Thymus (tissue), 11 donors: ENCODE data around the gene RNU1-3. TPM values are rescaled to one million over a fixed set of nuclear protein-coding genes. Genes with fewer than 3 reads are reported as not detected.

Source experiments
- DNase-seq, 9 donors: peaks; one replicate each; pipeline ENCODE4 v3.0.0-alpha.2; 2013; ENCODE audit warnings: low spot score in 9 of 9, low read depth in 6 of 9, missing footprints in 1 of 9
- H3K27ac ChIP-seq, 2 donors: one replicate each; pipeline ENCODE4 v1.5.1; 2013; ENCODE audit warnings: control low read depth in 1 of 2, low read depth in 1 of 2, low read length in 1 of 2, mild to moderate bottlenecking in 1 of 2, moderate library complexity in 1 of 2
- H3K27me3 ChIP-seq, 2 donors: one replicate each; pipeline ENCODE4 v1.5.1; 2013; ENCODE audit warnings: low read length in 1 of 2; ENCODE audit not compliant: control insufficient read depth in 2 of 2, insufficient read depth in 1 of 2
- H3K36me3 ChIP-seq, 2 donors: one replicate each; pipeline ENCODE4 v1.5.1; 2013; ENCODE audit warnings: low read length in 1 of 2, mild to moderate bottlenecking in 1 of 2, moderate library complexity in 1 of 2; ENCODE audit not compliant: control insufficient read depth in 2 of 2, insufficient read depth in 2 of 2
- H3K4me1 ChIP-seq, 2 donors: one replicate each; pipeline ENCODE4 v1.5.1; 2013; ENCODE audit warnings: low read length in 2 of 2; ENCODE audit not compliant: control insufficient read depth in 2 of 2, insufficient read depth in 2 of 2
- H3K4me3 ChIP-seq, 2 donors: one replicate each; pipeline ENCODE4 v1.5.1; 2013; ENCODE audit warnings: low read length in 2 of 2, control low read depth in 1 of 2, mild to moderate bottlenecking in 1 of 2
- H3K9me3 ChIP-seq, 2 donors: one replicate each; pipeline ENCODE4 v1.5.1; 2013; ENCODE audit warnings: low read length in 1 of 2, mild to moderate bottlenecking in 1 of 2; ENCODE audit not compliant: control insufficient read depth in 2 of 2, insufficient read depth in 1 of 2
- WGBS: extraction: QIAGEN DNeasy Blood & Tissue Kit; methylation state at CpG from one replicate; pipeline ENCODE4 v1.1.7; 2013; 5-methylcytosine and 5-hydroxymethylcytosine counted together
- polyA plus RNA-seq: library from polyadenylated mRNA; stranded (reverse); fragments of 200-250 nt; gene quantifications from one replicate; pipeline ENCODE4 v1.2.3, GENCODE V29; 2013
- total RNA-seq: library from RNA; stranded (reverse); fragments of 120-200 nt; gene quantifications from one replicate; pipeline ENCODE4 v1.2.4, GENCODE V29; 2013
- donor health status: healthy.

Gene RNU1-3
- total and polyA plus RNA-seq, 2 donors, result 17,380 TPM; not detected in 1

DNA sequence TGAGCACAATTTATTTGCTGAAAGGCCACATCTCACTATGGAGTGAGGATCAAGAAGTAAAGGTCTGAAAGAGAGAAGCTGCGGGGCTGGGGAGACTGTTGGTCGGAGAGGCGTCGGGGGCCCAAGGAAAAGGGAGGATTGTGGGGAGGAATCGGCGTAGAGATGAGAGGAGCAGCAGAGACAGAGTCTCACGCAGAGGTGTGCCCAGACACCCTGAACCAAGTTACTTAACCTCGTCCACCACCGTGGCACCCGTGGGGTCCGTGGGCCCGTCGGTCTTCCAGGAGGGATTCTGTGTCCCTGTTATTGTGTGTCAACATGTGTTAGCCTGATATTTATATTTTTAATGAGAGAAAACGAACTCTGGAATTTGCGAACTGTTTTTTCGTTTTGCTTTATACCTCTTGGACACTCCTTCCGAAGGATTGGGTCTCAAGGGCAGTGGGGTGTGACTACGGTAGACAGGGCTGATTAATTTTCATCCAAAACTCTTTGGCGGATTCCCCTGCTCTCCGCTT, 49.6 kb downstream of the RNU1-3 start:
- H3K27me3 ChIP-seq, result peaks cover 19 to 31% of the 10 kb centered on the region in 2 donors
- DNase-seq, result no peak
- 97% methylated on average over 20 of the region's 20 CpGs for WGBS
- peaks cover 2 to 9% of the 10 kb centered on the region in 2 donors for H3K9me3 ChIP-seq
- no peak overlapping the region for H3K4me3 ChIP-seq
- H3K4me1 ChIP-seq, result peaks cover 5 to 13% of the 10 kb centered on the region in 2 donors
- no peak overlapping the region for H3K27ac ChIP-seq
- peaks cover 20 to 33% of the 10 kb centered on the region in 2 donors for H3K36me3 ChIP-seq

Other genes with a start within 250 kb of the RNU1-3 start
- not detected for gene SPATA21, start 229.5 kb downstream of the RNU1-3 start, total RNA-seq
- gene SPATA21, start 229.5 kb downstream of the RNU1-3 start, polyA plus RNA-seq, result 0.25 TPM
- gene NECAP2, start 226.2 kb downstream of the RNU1-3 start, total RNA-seq, result 97.7 TPM
- gene NECAP2, start 226.2 kb downstream of the RNU1-3 start, polyA plus RNA-seq, result 91.7 TPM
- 17,380 TPM for gene RNU1-1, start 152.7 kb downstream of the RNU1-3 start, total RNA-seq
- gene RNU1-1, start 152.7 kb downstream of the RNU1-3 start, polyA plus RNA-seq, result not detected
- 7.2 TPM for gene NBPF1, start 53.4 kb downstream of the RNU1-3 start, total RNA-seq
- gene NBPF1, start 53.4 kb downstream of the RNU1-3 start, polyA plus RNA-seq, result 5.1 TPM
- 17,380 TPM for gene RNU1-4, start 73.6 kb upstream of the RNU1-3 start, total RNA-seq
- not detected for gene RNU1-4, start 73.6 kb upstream of the RNU1-3 start, polyA plus RNA-seq
- gene RNU1-2, start 229.0 kb upstream of the RNU1-3 start, total RNA-seq, result 17,380 TPM
- not detected for gene RNU1-2, start 229.0 kb upstream of the RNU1-3 start, polyA plus RNA-seq